Pancreas (tissue), 10 donors: ENCODE measurements around the gene HIVEP2. TPM values are rescaled to one million over a fixed set of nuclear protein-coding genes. Genes with fewer than 3 reads are reported as not detected.

Experiments used
- ATAC-seq, 4 donors: fragments of 200-7000 bp; cut with Tn5 transposase; one replicate each; pipeline versions ENCODE4 v1.8.0 to v1.9.1; 2020; ENCODE audit warnings: mild to moderate bottlenecking in 4 of 4, moderate library complexity in 4 of 4
- DNase-seq, 6 donors: peaks; one replicate each; pipeline ENCODE4 v3.0.0-alpha.2; 2020
- FAIRE-seq: peaks from 2 replicates; lab custom pipeline; 2012; peaks lifted over from hg19 to GRCh38; lab: Jason Lieb, UNC
- H3K27ac ChIP-seq, 4 donors: fragments of 200-600 bp; sonication (generic); 1 replicate in 3 of 4; 2 replicates in 1 of 4; pipeline versions ENCODE4 v1.5.0 to v1.8.0; 2020
- H3K27me3 ChIP-seq, 4 donors: fragments of 200-600 bp; one replicate each; pipeline ENCODE4 v1.8.0; 2021
- H3K36me3 ChIP-seq, 3 donors: fragments of 200-600 bp; sonication (generic) in 1 of 3; one replicate each; pipeline versions ENCODE4 v1.5.0 to v1.8.0; 2020 to 2021
- H3K4me1 ChIP-seq, 3 donors: fragments of 200-600 bp; one replicate each; pipeline ENCODE4 v1.8.0; 2021
- H3K4me3 ChIP-seq, 4 donors: fragments of 200-600 bp; sonication (generic) in 2 of 4; one replicate each; pipeline versions ENCODE4 v1.5.0 to v1.8.0; 2020 to 2021
- H3K9me3 ChIP-seq, 4 donors: fragments of 200-600 bp; one replicate each; pipeline ENCODE4 v1.8.0; 2021
- WGBS, 2 donors: extraction: QIAGEN DNeasy Blood & Tissue Kit; methylation state at CpG; one replicate each; pipeline ENCODE4 v1.1.7; 2013; 5-methylcytosine and 5-hydroxymethylcytosine counted together
- intact Hi-C, 3 donors: fragments of 100-400 bp; cut with DNase I; formaldehyde crosslinking; loops; one replicate each; pipeline versions ENCODE4 v1.11.1 to v1.14.2; 2022
- polyA plus RNA-seq, 2 donors: library from polyadenylated mRNA; stranded (reverse); fragments of 200-250 nt; gene quantifications; one replicate each; pipeline ENCODE4 v1.2.3, GENCODE V29; 2013
- total RNA-seq, 6 donors: library from RNA; stranded (reverse); fragmentation: NEBNext Ultra II Directional in 4 of 6; extraction: Animal tissue kit (Norgen Biotek cat#: 25700) in 4 of 6; gene quantifications; one replicate each; pipeline versions ENCODE4 v1.2.1 to v1.2.4, GENCODE V29; 2021 to 2023
- TF ChIP-seq, protein P1 (sequence below), 4 donors: fragments of 200-600 bp; sonication (generic) in 3 of 4; IDR thresholded peaks; one replicate each; pipeline versions ENCODE4 v1.5.0 to v1.8.0; 2021; ENCODE audit warnings: antibody characterized with exemption in 4 of 4
- donor health status: healthy with polysubstance abuse.
- donor health status: DM: no; HTN: no; CAD: no; lungs with moderate emphysema.
- donor health status: DM: no; HTN: no; CAD: no.
- donor health status: control.
- donor health status: control.
- donor health status: Bipolar disorder and iron deficiency.
- donor health status: DM: yes; HTN: yes; CAD: no.
- donor health status: DM: no; HTN: no; CAD: no.
- donor health status: DM: no; HTN: no; CAD: no.
- donor health status: DM: yes; HTN: yes; CAD: no.

Gene HIVEP2
- total and polyA plus RNA-seq, 8 donors, result 3.8 to 14.0 (median 8.6) TPM

DNA sequence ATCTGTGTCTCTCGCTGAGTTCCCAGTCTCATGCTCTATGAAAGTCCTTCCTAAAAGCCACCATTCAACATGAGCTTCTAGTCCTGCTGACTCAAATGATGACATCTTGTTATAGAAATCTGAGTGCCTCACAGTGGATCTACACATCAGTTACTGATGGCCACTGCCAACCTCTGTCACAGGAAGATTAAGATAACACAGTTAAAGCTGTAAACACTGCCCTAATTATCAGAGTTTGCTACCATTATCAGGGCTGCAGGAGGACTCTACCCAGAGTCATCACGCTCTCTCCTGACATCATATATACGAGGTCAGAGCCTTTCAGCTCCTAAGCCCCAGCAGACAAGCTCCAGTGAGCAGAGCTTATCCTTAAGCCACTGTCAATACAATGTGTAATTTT, 63.2 kb downstream of the HIVEP2 start:
- H3K9me3 ChIP-seq, result no peaks in the 10 kb centered on the region
- TF ChIP-seq, protein P1, sequence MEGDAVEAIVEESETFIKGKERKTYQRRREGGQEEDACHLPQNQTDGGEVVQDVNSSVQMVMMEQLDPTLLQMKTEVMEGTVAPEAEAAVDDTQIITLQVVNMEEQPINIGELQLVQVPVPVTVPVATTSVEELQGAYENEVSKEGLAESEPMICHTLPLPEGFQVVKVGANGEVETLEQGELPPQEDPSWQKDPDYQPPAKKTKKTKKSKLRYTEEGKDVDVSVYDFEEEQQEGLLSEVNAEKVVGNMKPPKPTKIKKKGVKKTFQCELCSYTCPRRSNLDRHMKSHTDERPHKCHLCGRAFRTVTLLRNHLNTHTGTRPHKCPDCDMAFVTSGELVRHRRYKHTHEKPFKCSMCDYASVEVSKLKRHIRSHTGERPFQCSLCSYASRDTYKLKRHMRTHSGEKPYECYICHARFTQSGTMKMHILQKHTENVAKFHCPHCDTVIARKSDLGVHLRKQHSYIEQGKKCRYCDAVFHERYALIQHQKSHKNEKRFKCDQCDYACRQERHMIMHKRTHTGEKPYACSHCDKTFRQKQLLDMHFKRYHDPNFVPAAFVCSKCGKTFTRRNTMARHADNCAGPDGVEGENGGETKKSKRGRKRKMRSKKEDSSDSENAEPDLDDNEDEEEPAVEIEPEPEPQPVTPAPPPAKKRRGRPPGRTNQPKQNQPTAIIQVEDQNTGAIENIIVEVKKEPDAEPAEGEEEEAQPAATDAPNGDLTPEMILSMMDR (IDR thresholded peaks at IDR 0.05), result no peak
- no peak overlapping the region for H3K4me3 ChIP-seq
- no peak for ATAC-seq
- intact Hi-C loops, result no loop called here
- H3K27me3 ChIP-seq, result no peaks in the 10 kb centered on the region
- no peak for DNase-seq
- H3K36me3 ChIP-seq, result no peaks in the 10 kb centered on the region
- 74 to 85% methylated on average over 3 of the region's 3 CpGs for WGBS, 2 donors
- H3K4me1 ChIP-seq, result peaks cover 20 to 29% (median 22%) of the 10 kb centered on the region in 3 donors
- FAIRE-seq, result no peak
- H3K27ac ChIP-seq, result no peak overlapping the region

DNA sequence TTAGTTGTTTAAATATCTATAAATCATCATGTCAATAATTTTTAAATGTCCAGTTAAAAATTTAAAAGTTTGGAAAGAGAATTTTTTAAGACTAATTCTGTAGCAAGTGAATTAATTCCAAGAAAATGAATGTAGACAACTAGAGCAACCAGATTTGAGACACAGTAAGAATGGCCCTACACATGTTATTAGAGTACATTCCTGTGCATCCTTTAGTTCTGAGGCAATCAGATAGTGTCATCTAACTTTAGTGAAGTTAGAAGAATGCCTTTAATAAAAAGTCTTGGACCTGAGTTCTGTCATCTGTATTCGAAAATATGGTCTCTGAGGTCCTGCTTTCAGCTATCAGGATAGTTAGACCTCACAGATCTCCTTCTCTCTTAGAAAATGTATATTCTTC, 63.7 kb downstream of the HIVEP2 start:
- no peak for ATAC-seq
- WGBS, 2 donors, result 92 to 97% methylated on average over 1 of the region's 1 CpG
- intact Hi-C loops, result no loop called here

DNA sequence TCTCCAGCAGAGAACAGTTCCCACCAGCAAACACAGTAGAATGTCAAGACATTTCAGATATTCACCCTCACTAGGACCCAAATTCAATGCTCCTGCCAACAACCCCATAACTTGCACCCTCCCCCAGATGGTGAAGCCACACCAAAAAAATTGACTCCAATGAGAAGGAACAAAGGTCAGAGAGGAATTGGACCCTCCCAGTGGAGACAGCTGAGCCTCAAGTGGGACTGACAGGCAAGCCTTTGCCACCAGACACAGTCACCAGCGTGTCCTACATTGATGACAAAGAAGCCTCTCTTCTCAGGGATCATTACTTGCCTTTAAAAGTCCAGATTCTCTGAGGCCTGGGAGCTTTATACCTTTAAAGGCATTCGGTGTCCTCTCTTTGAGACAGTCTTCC, 64.8 kb downstream of the HIVEP2 start:
- WGBS, 2 donors, result 94 to 98% methylated on average over 2 of the region's 2 CpGs
- no peak overlapping the region for H3K27ac ChIP-seq
- no peak for FAIRE-seq

More for the DNA sequence above, 63.7 kb downstream of the HIVEP2 start:
- DNase-seq (no peak), FAIRE-seq (no peak)
- Histone ChIP-seq H3K36me3 (no peaks in the 10 kb centered on the region), H3K27ac (no peak overlapping the region), H3K4me3 (no peak overlapping the region), H3K27me3 (no peaks in the 10 kb centered on the region), H3K4me1 (peaks cover 15 to 24% (median 17%) of the 10 kb centered on the region in 3 donors), H3K9me3 (no peaks in the 10 kb centered on the region)
- TF ChIP-seq, protein P1 (IDR thresholded peaks at IDR 0.05), result no peak

DNA sequence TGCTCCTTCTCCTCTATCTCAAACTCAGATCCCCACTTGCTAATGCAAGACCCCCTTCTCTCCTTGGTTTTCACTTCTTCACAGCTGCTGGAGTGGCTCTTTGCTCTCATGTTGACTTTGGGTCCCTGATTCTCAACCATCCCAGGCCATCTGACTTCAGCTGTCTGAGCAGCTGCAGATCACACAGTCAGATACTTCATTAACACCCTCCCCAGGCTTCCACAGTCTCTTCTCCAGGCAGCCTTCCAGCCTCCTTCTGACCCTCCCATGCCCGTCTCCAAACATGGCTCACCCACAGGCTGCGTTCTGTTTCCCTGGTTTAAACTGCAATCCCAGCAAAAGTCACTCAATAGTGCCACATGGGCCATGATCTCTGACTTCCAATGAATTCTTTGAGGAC, 65.4 kb downstream of the HIVEP2 start:
- intact Hi-C loops, result no loop called here
- TF ChIP-seq, protein P1 (IDR thresholded peaks at IDR 0.05), result no peak
- no peak overlapping the region for H3K27ac ChIP-seq
- no peak overlapping the region for H3K4me3 ChIP-seq
- no peaks in the 10 kb centered on the region for H3K36me3 ChIP-seq
- no peak for FAIRE-seq
- peaks cover 3 to 16% (median 4%) of the 10 kb centered on the region in 3 donors for H3K4me1 ChIP-seq
- H3K9me3 ChIP-seq, result no peaks in the 10 kb centered on the region
- ATAC-seq, result no peak
- H3K27me3 ChIP-seq, result no peaks in the 10 kb centered on the region
- WGBS, 2 donors, result 96 to 97% methylated on average over 2 of the region's 2 CpGs
- DNase-seq, result no peak

More for the DNA sequence above, 64.8 kb downstream of the HIVEP2 start:
- TF ChIP-seq, protein P1 (IDR thresholded peaks at IDR 0.05), result no peak
- peaks cover 7 to 16% (median 9%) of the 10 kb centered on the region in 3 donors for H3K4me1 ChIP-seq
- DNase-seq (no peak), ATAC-seq (no peak)
- H3K36me3 ChIP-seq, result no peaks in the 10 kb centered on the region
- no peak overlapping the region for H3K4me3 ChIP-seq
- H3K27me3 ChIP-seq, result no peaks in the 10 kb centered on the region
- H3K9me3 ChIP-seq, result no peaks in the 10 kb centered on the region
- intact Hi-C loops, result no loop called here

DNA sequence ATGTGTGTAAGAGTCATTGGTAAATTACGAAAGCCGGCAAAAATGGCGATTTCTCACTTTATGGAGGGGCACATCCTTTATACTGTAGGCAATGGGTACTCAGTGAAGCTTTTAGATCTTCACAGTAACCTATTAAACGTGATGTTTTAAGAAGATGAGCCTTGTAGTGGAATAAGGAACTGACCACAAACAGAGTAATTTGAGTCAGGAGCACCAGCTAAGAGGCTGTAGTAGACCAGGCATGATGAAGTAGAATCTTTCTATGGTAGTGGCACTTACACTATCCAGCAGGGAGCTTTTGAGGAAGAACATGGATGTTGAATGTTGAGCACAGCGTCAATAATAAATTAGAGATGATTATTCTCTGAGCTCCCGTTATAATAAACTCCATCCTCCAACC, 65.9 kb downstream of the HIVEP2 start:
- Histone ChIP-seq H3K36me3 (no peaks in the 10 kb centered on the region), H3K4me1 (peaks cover 0 to 12% (median 0%) of the 10 kb centered on the region in 3 donors), H3K9me3 (no peaks in the 10 kb centered on the region), H3K27me3 (no peaks in the 10 kb centered on the region), H3K4me3 (no peak overlapping the region), H3K27ac (no peak overlapping the region)
- TF ChIP-seq, protein P1 (IDR thresholded peaks at IDR 0.05), result no peak
- DNase-seq, result no peak
- no peak for ATAC-seq
- no peak for FAIRE-seq
- 80 to 85% methylated on average over 6 of the region's 6 CpGs for WGBS, 2 donors
- intact Hi-C loops, result no loop called here
